ENCODE data around the gene NUP188.

The NUP188 gene

GRCh38 chr9:129010267-129010975 is 62.9 kb downstream of the NUP188 start:
- peaks cover 78% of the 10 kb centered on the region for H3K36me3 ChIP-seq (ENCODE audit: control insufficient read depth, low read length)
- H3K4me3 ChIP-seq (ENCODE audit: low read length), result no peak overlapping the region
- H4K20me1 ChIP-seq (ENCODE audit: control insufficient read depth, insufficient read depth, low read depth, low read length), result no peaks in the 10 kb centered on the region
- no peak overlapping the region for H3K4me2 ChIP-seq (ENCODE audit: low read length)
- no peak for TF ChIP-seq EZH2phosphoT487 (IDR thresholded peaks at IDR 0.05; ENCODE audit: borderline replicate concordance, low read length)
- no peak for TF ChIP-seq CTCF (IDR thresholded peaks at IDR 0.05; ENCODE audit: low read depth, low read length, poor library complexity, severe bottlenecking)
- no peaks in the 10 kb centered on the region for H3K9me3 ChIP-seq (ENCODE audit: control insufficient read depth, insufficient read depth, low read length)
- H3F3A ChIP-seq (ENCODE audit: control insufficient read depth, insufficient read depth), result peaks cover 13% of the 10 kb centered on the region
- H3K4me1 ChIP-seq (ENCODE audit: control insufficient read depth, low read length), result no peaks in the 10 kb centered on the region
- no peaks in the 10 kb centered on the region for H3K27me3 ChIP-seq (ENCODE audit: control insufficient read depth, low read length)
- no peak overlapping the region for H3K27ac ChIP-seq (ENCODE audit: low read depth, low read length)
- no peaks in the 10 kb centered on the region for H3K9me2 ChIP-seq (replicated peaks; ENCODE audit: control insufficient read depth, low read length)
- no peaks in the 10 kb centered on the region for H3K79me2 ChIP-seq (ENCODE audit: control insufficient read depth, low read length)

DNA sequence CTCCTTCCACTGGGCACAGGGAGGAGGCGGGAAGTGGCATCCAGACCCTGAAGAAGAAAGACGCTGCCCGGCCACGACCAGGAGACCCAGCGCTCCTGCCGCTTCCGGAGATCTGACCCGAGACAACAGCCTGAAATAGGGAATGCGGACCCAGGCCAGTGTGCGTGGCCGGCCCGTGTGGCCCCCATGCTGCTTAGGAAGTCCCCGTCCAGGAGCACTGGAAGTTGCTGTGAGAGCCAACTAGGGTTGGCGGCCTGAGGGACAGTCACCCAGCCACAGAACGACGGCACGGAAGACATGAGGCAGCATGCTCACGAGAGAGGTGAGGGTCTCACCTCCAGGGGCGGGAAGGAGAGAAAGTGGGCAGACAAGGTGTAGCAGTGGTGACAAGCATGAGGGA is 63.7 kb downstream of the NUP188 start:
- Histone ChIP-seq H3K27ac (ENCODE audit: low read depth, low read length) (no peak overlapping the region), H3K79me2 (ENCODE audit: control insufficient read depth, low read length) (no peaks in the 10 kb centered on the region), H3K4me1 (ENCODE audit: control insufficient read depth, low read length) (no peaks in the 10 kb centered on the region), H3K9me3 (ENCODE audit: control insufficient read depth, insufficient read depth, low read length) (no peaks in the 10 kb centered on the region), H3K36me3 (ENCODE audit: control insufficient read depth, low read length) (peaks cover 73% of the 10 kb centered on the region), H3K4me3 (ENCODE audit: low read length) (no peak overlapping the region), H3K4me2 (ENCODE audit: low read length) (no peak overlapping the region), H3K9me2 (replicated peaks; ENCODE audit: control insufficient read depth, low read length) (no peaks in the 10 kb centered on the region), H3K27me3 (ENCODE audit: control insufficient read depth, low read length) (no peaks in the 10 kb centered on the region), H4K20me1 (ENCODE audit: control insufficient read depth, insufficient read depth, low read depth, low read length) (no peaks in the 10 kb centered on the region), H3F3A (ENCODE audit: control insufficient read depth, insufficient read depth) (peaks cover 8% of the 10 kb centered on the region; the same call in 1 of the 2 replicates)
- no peak for TF ChIP-seq EZH2phosphoT487 (IDR thresholded peaks at IDR 0.05; ENCODE audit: borderline replicate concordance, low read length)

- H3F3A ChIP-seq (ENCODE audit: control insufficient read depth, insufficient read depth), result peaks cover 7% of the 10 kb centered on the region; the same call in 1 of the 2 replicates
- H3K9me2 ChIP-seq (replicated peaks; ENCODE audit: control insufficient read depth, low read length), result no peaks in the 10 kb centered on the region
- no peaks in the 10 kb centered on the region for H3K9me3 ChIP-seq (ENCODE audit: control insufficient read depth, insufficient read depth, low read length)
- H3K4me3 ChIP-seq (ENCODE audit: low read length), result no peak overlapping the region
- no peaks in the 10 kb centered on the region for H3K27me3 ChIP-seq (ENCODE audit: control insufficient read depth, low read length)
- TF ChIP-seq CTCF (IDR thresholded peaks at IDR 0.05; ENCODE audit: low read depth, low read length, poor library complexity, severe bottlenecking) (no peak), EZH2phosphoT487 (IDR thresholded peaks at IDR 0.05; ENCODE audit: borderline replicate concordance, low read length) (no peak)
- H3K36me3 ChIP-seq (ENCODE audit: control insufficient read depth, low read length), result peaks cover 67% of the 10 kb centered on the region
- H4K20me1 ChIP-seq (ENCODE audit: control insufficient read depth, insufficient read depth, low read depth, low read length), result no peaks in the 10 kb centered on the region
- H3K27ac ChIP-seq (ENCODE audit: low read depth, low read length), result no peak overlapping the region
- H3K79me2 ChIP-seq (ENCODE audit: control insufficient read depth, low read length), result no peaks in the 10 kb centered on the region
- H3K4me1 ChIP-seq (ENCODE audit: control insufficient read depth, low read length), result no peaks in the 10 kb centered on the region
- no peak overlapping the region for H3K4me2 ChIP-seq (ENCODE audit: low read length)
Measured at GRCh38 chr9:129011761-129012181, 64.3 kb downstream of the NUP188 start.

DNA sequence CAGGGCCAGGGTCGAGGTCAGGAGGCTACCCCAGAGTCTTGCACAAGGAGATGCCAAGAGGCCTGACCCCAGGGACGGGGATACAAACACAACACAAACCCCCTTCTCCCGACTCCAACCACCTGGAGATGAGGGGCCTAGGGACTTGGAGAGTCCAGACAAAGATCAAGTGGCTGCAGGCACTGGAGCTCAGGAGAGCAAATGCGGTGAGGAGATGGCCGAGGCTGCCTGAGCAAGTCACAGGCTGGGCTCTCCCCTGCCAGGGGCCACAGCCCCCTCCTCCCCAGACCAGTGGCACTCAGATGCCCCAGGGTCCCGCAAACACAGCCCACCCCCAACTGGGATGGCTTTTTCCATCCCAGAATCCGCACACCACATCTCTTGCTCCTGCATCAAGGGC is 64.8 kb downstream of the NUP188 start:
- Histone ChIP-seq H3K9me2 (replicated peaks; ENCODE audit: control insufficient read depth, low read length) (no peaks in the 10 kb centered on the region), H3K4me3 (ENCODE audit: low read length) (no peak overlapping the region), H3K4me1 (ENCODE audit: control insufficient read depth, low read length) (no peaks in the 10 kb centered on the region), H3K79me2 (ENCODE audit: control insufficient read depth, low read length) (no peaks in the 10 kb centered on the region), H4K20me1 (ENCODE audit: control insufficient read depth, insufficient read depth, low read depth, low read length) (no peaks in the 10 kb centered on the region), H3F3A (ENCODE audit: control insufficient read depth, insufficient read depth) (peaks cover 4% of the 10 kb centered on the region; the same call in 1 of the 2 replicates), H3K4me2 (ENCODE audit: low read length) (no peak overlapping the region), H3K27me3 (ENCODE audit: control insufficient read depth, low read length) (no peaks in the 10 kb centered on the region), H3K9me3 (ENCODE audit: control insufficient read depth, insufficient read depth, low read length) (no peaks in the 10 kb centered on the region), H3K27ac (ENCODE audit: low read depth, low read length) (no peak overlapping the region), H3K36me3 (ENCODE audit: control insufficient read depth, low read length) (peaks cover 61% of the 10 kb centered on the region)
- no peak for TF ChIP-seq CTCF (IDR thresholded peaks at IDR 0.05; ENCODE audit: low read depth, low read length, poor library complexity, severe bottlenecking)
- TF ChIP-seq EZH2phosphoT487 (IDR thresholded peaks at IDR 0.05; ENCODE audit: borderline replicate concordance, low read length), result no peak

Data from DOHH2 (cell line).